ENCODE measurements around the gene TEAD1. TPM values are rescaled to one million over a fixed set of nuclear protein-coding genes. Genes with fewer than 3 reads are reported as not detected.

Gene TEAD1
- polyA plus RNA-seq, 1 donor from 2014 or later, result 12.2 TPM

DNA sequence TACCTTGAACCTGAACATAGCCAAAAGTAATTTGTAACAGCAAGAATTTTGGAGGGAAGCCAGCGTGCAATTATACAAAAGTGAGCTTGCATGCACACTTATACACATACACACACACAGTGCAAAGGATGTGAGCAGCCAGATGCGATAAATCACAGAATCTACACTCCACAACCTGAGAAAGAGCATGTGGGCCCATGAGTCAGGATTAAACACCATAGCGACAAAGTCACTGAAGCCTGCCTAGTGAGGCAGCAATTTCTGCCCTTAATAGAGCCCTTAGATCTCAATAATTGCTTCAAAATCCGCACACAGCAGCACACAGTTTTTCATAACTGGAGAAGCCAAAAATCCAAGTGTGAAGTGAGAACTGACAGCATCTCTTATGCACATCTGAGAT, 42.6 kb upstream of the TEAD1 start:
- Histone ChIP-seq H3K79me2 (replicated peaks; ENCODE audit: insufficient read depth, low read length) (no peaks in the 10 kb centered on the region), H3K9ac (ENCODE audit: low read length) (no peak overlapping the region), H3K4me3 (ENCODE audit: low read length) (no peak overlapping the region), H3K27me3 (ENCODE audit: insufficient read depth, low read depth, low read length) (no peaks in the 10 kb centered on the region), H3K9me2 (ENCODE audit: insufficient read depth, low read length) (no peaks in the 10 kb centered on the region), H3K36me3 (ENCODE audit: insufficient read depth, low read length) (no peaks in the 10 kb centered on the region), H3F3A (ENCODE audit: insufficient read depth, low read length, poor library complexity, severe bottlenecking) (no peaks in the 10 kb centered on the region), H4K20me1 (ENCODE audit: insufficient read depth) (no peaks in the 10 kb centered on the region), H2AFZ (ENCODE audit: low read depth, low read length) (no peak overlapping the region), H3K9me3 (ENCODE audit: low read length) (no peaks in the 10 kb centered on the region), H3K4me2 (ENCODE audit: low read length) (no peak overlapping the region), H3K27ac (ENCODE audit: low read length) (no peak overlapping the region)
- TF ChIP-seq, protein P1, sequence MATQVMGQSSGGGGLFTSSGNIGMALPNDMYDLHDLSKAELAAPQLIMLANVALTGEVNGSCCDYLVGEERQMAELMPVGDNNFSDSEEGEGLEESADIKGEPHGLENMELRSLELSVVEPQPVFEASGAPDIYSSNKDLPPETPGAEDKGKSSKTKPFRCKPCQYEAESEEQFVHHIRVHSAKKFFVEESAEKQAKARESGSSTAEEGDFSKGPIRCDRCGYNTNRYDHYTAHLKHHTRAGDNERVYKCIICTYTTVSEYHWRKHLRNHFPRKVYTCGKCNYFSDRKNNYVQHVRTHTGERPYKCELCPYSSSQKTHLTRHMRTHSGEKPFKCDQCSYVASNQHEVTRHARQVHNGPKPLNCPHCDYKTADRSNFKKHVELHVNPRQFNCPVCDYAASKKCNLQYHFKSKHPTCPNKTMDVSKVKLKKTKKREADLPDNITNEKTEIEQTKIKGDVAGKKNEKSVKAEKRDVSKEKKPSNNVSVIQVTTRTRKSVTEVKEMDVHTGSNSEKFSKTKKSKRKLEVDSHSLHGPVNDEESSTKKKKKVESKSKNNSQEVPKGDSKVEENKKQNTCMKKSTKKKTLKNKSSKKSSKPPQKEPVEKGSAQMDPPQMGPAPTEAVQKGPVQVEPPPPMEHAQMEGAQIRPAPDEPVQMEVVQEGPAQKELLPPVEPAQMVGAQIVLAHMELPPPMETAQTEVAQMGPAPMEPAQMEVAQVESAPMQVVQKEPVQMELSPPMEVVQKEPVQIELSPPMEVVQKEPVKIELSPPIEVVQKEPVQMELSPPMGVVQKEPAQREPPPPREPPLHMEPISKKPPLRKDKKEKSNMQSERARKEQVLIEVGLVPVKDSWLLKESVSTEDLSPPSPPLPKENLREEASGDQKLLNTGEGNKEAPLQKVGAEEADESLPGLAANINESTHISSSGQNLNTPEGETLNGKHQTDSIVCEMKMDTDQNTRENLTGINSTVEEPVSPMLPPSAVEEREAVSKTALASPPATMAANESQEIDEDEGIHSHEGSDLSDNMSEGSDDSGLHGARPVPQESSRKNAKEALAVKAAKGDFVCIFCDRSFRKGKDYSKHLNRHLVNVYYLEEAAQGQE (IDR thresholded peaks at IDR 0.05; ENCODE audit: borderline replicate concordance), result no peak
- TF ChIP-seq EP300 (conservative IDR thresholded peaks at IDR 0.05; ENCODE audit: poor library complexity, severe bottlenecking) (no peak), TAF1 (IDR thresholded peaks at IDR 0.05; ENCODE audit: low read depth) (no peak), RAD21 (conservative IDR thresholded peaks at IDR 0.05) (no peak), MXI1 (conservative IDR thresholded peaks at IDR 0.05; ENCODE audit: poor library complexity, severe bottlenecking) (no peak)

DNA sequence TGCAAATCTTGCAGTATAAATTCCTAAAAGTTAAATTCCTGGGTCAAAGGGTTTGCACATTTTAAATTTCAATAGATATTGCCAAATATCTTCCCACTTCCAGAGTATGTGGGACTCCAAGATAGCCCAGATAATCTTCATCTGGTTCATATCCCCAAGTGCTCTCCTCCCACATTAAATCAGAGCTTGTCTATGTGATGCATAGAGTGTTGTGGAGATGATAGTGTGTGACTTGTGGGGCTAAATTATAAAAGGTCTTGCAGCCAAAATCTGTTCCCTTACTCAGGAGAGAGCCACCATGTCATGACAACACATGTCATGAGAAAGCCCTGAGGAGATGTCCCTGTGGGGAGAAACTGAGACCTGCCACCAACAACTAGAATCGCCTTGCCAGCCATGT, 39.9 kb upstream of the TEAD1 start:
- Histone ChIP-seq H2AFZ (ENCODE audit: low read depth, low read length) (no peak overlapping the region), H3K9me3 (ENCODE audit: low read length) (no peaks in the 10 kb centered on the region), H3K27ac (ENCODE audit: low read length) (no peak overlapping the region), H3F3A (ENCODE audit: insufficient read depth, low read length, poor library complexity, severe bottlenecking) (no peaks in the 10 kb centered on the region), H3K4me2 (ENCODE audit: low read length) (no peak overlapping the region), H3K4me3 (ENCODE audit: low read length) (no peak overlapping the region), H3K9ac (ENCODE audit: low read length) (no peak overlapping the region), H3K27me3 (ENCODE audit: insufficient read depth, low read depth, low read length) (no peaks in the 10 kb centered on the region), H3K36me3 (ENCODE audit: insufficient read depth, low read length) (no peaks in the 10 kb centered on the region), H4K20me1 (ENCODE audit: insufficient read depth) (no peaks in the 10 kb centered on the region), H3K79me2 (replicated peaks; ENCODE audit: insufficient read depth, low read length) (no peaks in the 10 kb centered on the region), H3K9me2 (ENCODE audit: insufficient read depth, low read length) (no peaks in the 10 kb centered on the region)
- no peak for TF ChIP-seq SMC3 (conservative IDR thresholded peaks at IDR 0.05; ENCODE audit: poor library complexity)
- TF ChIP-seq, protein P2, sequence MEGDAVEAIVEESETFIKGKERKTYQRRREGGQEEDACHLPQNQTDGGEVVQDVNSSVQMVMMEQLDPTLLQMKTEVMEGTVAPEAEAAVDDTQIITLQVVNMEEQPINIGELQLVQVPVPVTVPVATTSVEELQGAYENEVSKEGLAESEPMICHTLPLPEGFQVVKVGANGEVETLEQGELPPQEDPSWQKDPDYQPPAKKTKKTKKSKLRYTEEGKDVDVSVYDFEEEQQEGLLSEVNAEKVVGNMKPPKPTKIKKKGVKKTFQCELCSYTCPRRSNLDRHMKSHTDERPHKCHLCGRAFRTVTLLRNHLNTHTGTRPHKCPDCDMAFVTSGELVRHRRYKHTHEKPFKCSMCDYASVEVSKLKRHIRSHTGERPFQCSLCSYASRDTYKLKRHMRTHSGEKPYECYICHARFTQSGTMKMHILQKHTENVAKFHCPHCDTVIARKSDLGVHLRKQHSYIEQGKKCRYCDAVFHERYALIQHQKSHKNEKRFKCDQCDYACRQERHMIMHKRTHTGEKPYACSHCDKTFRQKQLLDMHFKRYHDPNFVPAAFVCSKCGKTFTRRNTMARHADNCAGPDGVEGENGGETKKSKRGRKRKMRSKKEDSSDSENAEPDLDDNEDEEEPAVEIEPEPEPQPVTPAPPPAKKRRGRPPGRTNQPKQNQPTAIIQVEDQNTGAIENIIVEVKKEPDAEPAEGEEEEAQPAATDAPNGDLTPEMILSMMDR (IDR thresholded peaks at IDR 0.05; ENCODE audit: poor library complexity, severe bottlenecking), result no peak
- no peak for TF ChIP-seq MXI1 (conservative IDR thresholded peaks at IDR 0.05; ENCODE audit: poor library complexity, severe bottlenecking)
- TF ChIP-seq, protein P1 (IDR thresholded peaks at IDR 0.05; ENCODE audit: borderline replicate concordance), result no peak
- no peak for TF ChIP-seq EZH2 (IDR thresholded peaks at IDR 0.05; ENCODE audit: borderline replicate concordance, insufficient read depth, low read length, poor library complexity, severe bottlenecking)
- TF ChIP-seq RAD21 (conservative IDR thresholded peaks at IDR 0.05), result no peak
- TF ChIP-seq TAF1 (IDR thresholded peaks at IDR 0.05; ENCODE audit: low read depth), result no peak
- no peak for TF ChIP-seq EP300 (conservative IDR thresholded peaks at IDR 0.05; ENCODE audit: poor library complexity, severe bottlenecking)
- no peak for TF ChIP-seq POLR2AphosphoS5 (IDR thresholded peaks at IDR 0.05)

All from neural cell (in vitro differentiated cells).